Umbilical cord (tissue), 2 donors: ENCODE measurements around the gene NTM. TPM values are rescaled to one million over a fixed set of nuclear protein-coding genes. Genes with fewer than 3 reads are reported as not detected.
A peak's percentile ranks its signal among the peaks of the same experiment; 100 is the strongest.

Experiments
- DNase-seq: peaks from one replicate; pipeline ENCODE4 v3.0.0-alpha.2; 2015; ENCODE audit warnings: low spot score
- total RNA-seq: library from RNA; depleted of rRNA; stranded (reverse); fragments of >200 nt; gene quantifications from one replicate; pipeline ENCODE4 v1.2.3, GENCODE V29; 2014; ENCODE audit warnings: low replicate concordance; ENCODE audit not compliant: insufficient read depth

Gene NTM
- total RNA-seq, 1 donor from 2014 or later: 8.9 TPM

GRCh38 chr11:131819865-131820264 lies 449.4 kb downstream of the NTM start:
- no peak for DNase-seq

- no peak for DNase-seq
These were observed 452.1 kb downstream of the NTM start for GRCh38 chr11:131822506-131822905.

GRCh38 chr11:131823772-131824171 lies 453.4 kb downstream of the NTM start:
- peak; percentile 13 for DNase-seq

GRCh38 chr11:131824771-131825170 lies 454.4 kb downstream of the NTM start:
- no peak for DNase-seq

GRCh38 chr11:131827430-131827829 lies 457.0 kb downstream of the NTM start:
- no peak for DNase-seq

GRCh38 chr11:131829725-131830124 lies 459.3 kb downstream of the NTM start:
- no peak for DNase-seq

GRCh38 chr11:131832079-131832478 lies 461.7 kb downstream of the NTM start:
- no peak for DNase-seq

- no peak for DNase-seq
These were observed 463.0 kb downstream of the NTM start for GRCh38 chr11:131833366-131833765.

- no peak for DNase-seq
These were observed 467.1 kb downstream of the NTM start for GRCh38 chr11:131837562-131837961.

GRCh38 chr11:131838016-131838415 lies 467.6 kb downstream of the NTM start:
- DNase-seq: no peak

- DNase-seq: peak; percentile 81
These were observed 468.9 kb downstream of the NTM start for GRCh38 chr11:131839326-131839725.

GRCh38 chr11:131840545-131840944 lies 470.1 kb downstream of the NTM start:
- DNase-seq: no peak

GRCh38 chr11:131841028-131841427 lies 470.6 kb downstream of the NTM start:
- no peak for DNase-seq

- no peak for DNase-seq
These were observed 471.7 kb downstream of the NTM start for GRCh38 chr11:131841925-131842635.

- no peak for DNase-seq
These were observed 474.8 kb downstream of the NTM start for GRCh38 chr11:131845255-131845654.

GRCh38 chr11:131849485-131849884 lies 479.1 kb downstream of the NTM start:
- DNase-seq: no peak

GRCh38 chr11:131850507-131850906 lies 480.1 kb downstream of the NTM start:
- no peak for DNase-seq

- DNase-seq: no peak
These were observed 481.7 kb downstream of the NTM start for GRCh38 chr11:131851964-131852755.

- DNase-seq: no peak
These were observed 482.3 kb downstream of the NTM start for GRCh38 chr11:131852757-131853156.

GRCh38 chr11:131854391-131854790 lies 484.0 kb downstream of the NTM start:
- DNase-seq: no peak

- DNase-seq: no peak
These were observed 484.9 kb downstream of the NTM start for GRCh38 chr11:131855320-131855719.

- no peak for DNase-seq
These were observed 486.8 kb downstream of the NTM start for GRCh38 chr11:131857246-131857645.

- peak; percentile 18 for DNase-seq
These were observed 488.1 kb downstream of the NTM start for GRCh38 chr11:131858505-131858904.
